ENCODE data around the gene MASP1. TPM values are rescaled to one million over a fixed set of nuclear protein-coding genes. Genes with fewer than 3 reads are reported as not detected.

The MASP1 gene
- total RNA-seq, 5 donors from 2014 or later (not counting 1 experiment from before 2014, with no cell fraction given) = 0.38 TPM; not detected in 4

DNA sequence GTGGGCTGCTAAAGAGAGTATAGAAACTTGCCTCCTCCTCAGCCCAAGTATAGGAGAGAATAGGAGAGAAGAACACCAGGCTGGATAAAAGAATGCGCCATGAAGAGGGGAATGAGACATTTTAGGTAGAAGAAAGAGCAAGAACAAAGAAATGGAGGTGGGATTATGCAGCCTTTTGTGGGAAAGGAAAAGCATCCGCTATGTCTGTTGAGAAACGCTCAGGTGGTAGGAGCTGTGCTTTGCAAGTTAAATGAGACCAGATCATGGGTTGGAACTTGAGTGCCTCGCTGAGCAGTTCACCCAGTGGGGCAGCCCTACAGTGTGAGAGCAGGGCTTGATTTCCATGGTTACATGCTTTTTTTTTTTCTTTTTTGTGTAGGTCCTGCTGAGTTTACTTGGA, 105.8 kb downstream of the MASP1 start:
- WGBS (ENCODE audit: insufficient coverage) = 89% methylated on average over 4 of the region's 4 CpGs
- CTCF ChIA-PET = no interaction called here
- H3K27ac Mint-ChIP-seq = no peak overlapping the region
- DNase-seq (no peak), ATAC-seq (replicated peaks in 1 of 4) (no peak)
- peaks cover 0 to 7% (median 0%) of the 10 kb centered on the region in 3 donors for H3K9me3 Mint-ChIP-seq
- POLR2A ChIA-PET = no interaction called here
- peaks cover 0 to 5% (median 0%) of the 10 kb centered on the region in 3 donors for H3K4me1 Mint-ChIP-seq
- Histone ChIP-seq H3K9me3 (no peaks in the 10 kb centered on the region), H3K36me3 (ENCODE audit: control insufficient read depth in 2 of 2, extremely low read depth in 1 of 2, insufficient read depth in 1 of 2, low read length in 1 of 2) (no peaks in the 10 kb centered on the region), H3K4me3 (ENCODE audit: control insufficient read depth in 1 of 2, extremely low read depth in 1 of 2, low read length in 1 of 2) (no peak overlapping the region), H3K27ac (ENCODE audit: low read length) (no peak overlapping the region), H3K4me1 (ENCODE audit: control insufficient read depth in 1 of 2, extremely low read depth in 1 of 2, insufficient read depth in 2 of 2, low read length in 2 of 2) (no peaks in the 10 kb centered on the region), H3K27me3 (replicated peaks in 1 of 2; ENCODE audit: control insufficient read depth in 2 of 2, extremely low read depth in 1 of 2, insufficient read depth in 2 of 2, low read length in 1 of 2) (peaks cover 0 to 3% of the 10 kb centered on the region in 2 experiments)
- H3K36me3 Mint-ChIP-seq = no peaks in the 10 kb centered on the region
- H3K27me3 Mint-ChIP-seq = peaks cover 14 to 19% of the 10 kb centered on the region in 2 donors
- no peak overlapping the region for H3K4me3 Mint-ChIP-seq

Other genes starting within 250 kb of the MASP1 start
- gene RPL39L, start 152.2 kb downstream of the MASP1 start, total RNA-seq = 1 to 10 TPM in 3 of 5 donors, under 1 TPM in 2; 0.85 to 3.8 (median 2.1) TPM
- gene RTP1, start 94.3 kb downstream of the MASP1 start, total RNA-seq = not detected
- 10 to 100 TPM in 1 of 5 donors, 1 to 10 TPM in 4; 2.1 to 10.4 (median 6.0) TPM for gene RTP4, start 76.6 kb upstream of the MASP1 start, total RNA-seq